Medulla oblongata (tissue), 1 donor: Measurements from ENCODE around the gene PABPC4L.
"Not testable (repeated sequence)": the region's sequence is repeated elsewhere in the genome, so short reads cannot be mapped to it uniquely, and the experiment has no call there.

Experiments used
- DNase-seq: peaks from one replicate; pipeline ENCODE4 v3.0.0-alpha.2; 2015; ENCODE audit errors: extremely low spot score

PABPC4L gene

DNA sequence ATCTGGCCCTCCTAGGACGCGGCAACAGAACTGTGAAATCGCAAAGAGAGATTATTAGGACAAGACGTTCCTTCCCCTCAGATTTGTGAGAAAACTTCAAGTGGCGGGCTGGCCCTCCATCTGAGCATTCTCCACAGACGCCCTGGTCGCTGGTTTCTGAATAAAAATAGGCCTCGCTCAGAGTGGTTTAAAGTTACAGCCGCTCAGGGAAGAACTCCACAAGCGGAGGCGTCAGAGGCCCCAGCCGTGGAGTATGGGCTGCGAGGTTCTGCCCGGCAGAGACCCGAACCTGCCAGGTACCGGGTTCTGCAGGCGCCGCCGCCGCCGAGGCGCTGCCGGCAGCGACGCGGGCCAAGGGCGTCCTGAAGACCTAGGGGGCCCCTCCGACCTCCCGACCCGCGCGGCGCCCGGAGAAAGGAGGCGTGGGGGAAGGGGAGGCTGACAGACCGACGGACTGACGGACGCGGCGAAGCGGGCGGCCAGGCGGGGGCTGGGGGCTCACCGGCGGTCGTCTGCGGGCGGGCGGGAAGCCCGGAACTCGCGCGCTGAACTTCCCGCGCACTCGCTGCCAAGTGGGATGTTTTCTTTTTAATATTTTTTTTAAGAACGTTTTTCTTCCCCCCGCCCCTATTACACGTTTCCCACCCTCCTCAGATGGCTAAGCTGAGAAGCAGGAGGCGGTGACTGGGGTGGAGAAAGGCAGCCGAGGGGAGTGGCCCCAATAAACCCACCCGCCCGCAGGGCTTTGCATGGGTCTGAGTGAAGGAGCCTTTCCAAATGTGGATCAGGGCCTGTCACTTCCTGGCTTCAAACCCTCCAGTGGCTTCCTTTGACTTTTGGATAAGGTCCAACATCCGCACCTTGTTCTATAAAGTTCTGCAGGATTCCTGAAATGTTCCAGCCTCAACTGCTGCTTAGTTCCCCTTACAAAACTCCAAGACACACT, at the start of gene PABPC4L:
Gene PABPC4L (minus strand): TSS at position 574 of the 946 bp plus-strand sequence. CDS start 770 bp downstream, outside the sequence.
- DNase-seq, result no peak

DNA sequence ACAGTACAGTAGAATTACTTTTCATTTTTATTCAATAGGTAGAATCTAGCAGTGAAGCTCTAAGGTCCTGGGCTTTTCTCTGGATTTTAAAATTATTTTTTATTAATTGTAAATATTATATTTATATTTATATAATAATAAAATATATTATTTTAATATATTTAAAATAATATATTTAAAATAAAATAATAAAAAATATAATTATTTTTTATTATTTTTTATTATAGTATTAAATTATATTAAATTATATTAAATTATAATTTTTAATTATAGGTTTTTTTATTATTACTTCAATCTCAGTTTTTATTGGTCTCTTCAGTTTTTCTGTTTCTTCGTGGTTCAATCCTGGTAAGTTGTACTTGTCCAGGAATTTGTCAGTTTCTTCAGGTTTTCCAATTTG, 49.7 kb upstream of the PABPC4L start:
- no peak for DNase-seq

DNA sequence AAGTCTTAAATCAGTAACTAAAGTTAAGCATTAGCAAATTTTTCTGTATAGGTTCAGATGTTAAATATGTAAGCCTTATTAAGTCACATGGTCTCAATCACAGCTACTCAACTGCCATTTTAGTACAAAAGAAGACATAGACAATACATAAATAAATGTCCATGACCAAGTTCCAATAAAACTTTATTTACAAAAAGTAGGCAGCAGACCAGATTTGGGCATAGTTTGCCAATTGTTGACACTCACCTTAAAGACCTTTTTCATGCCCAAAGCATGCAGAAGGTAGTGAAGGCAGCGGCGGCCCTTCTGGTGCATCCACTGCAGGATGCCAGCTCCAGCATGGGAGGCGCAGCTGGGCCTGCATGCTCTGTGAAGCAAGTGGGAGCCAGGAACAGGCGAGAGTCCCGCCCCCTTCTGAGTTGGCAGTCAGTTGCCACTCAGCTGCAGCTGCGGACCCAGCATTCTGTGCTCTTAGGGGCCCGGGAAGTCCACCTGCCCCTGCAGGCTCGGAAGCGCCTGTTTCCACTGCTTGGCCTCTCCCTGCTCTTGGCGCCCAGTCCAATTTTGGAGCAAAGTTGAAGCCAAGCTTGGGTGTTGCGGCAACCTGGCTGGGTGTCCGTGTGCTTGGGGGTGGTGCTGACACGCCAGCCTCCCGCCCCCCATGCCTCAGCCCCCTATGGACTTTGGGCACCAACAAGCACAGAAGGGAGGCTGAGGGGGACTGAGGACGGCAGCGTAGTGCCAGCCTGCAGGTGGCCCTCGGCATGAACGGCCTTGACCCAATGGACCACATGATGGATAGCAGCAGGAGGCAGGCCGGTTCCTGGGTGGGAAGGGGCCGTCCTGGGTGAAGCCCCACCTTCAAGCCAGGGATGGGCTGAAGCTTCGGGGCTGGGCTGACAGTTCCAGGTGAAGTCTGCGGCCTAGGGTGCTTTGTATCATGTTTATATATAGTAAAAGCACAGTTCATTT, 42.4 kb upstream of the PABPC4L start:
- DNase-seq, result no peak

DNA sequence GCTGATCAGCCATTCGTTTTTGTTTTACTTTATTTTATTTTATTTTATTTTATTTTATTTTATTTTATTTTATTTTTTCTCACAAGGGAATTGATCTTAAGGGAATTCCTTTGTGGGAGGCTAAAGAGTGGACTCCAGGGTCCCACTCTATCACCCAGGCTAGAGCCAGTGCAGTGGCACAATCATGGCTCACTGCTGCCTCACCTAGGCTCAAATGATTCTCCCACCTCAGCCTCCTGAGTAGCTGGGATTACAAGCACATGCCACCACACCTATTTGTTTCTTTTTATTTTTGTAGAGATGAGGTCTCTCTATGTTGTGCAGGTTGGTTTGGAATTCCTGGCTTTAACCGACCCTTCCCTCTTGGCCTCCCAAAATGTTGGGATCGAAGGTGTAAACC, 17.5 kb upstream of the PABPC4L start:
- no peak for DNase-seq

DNA sequence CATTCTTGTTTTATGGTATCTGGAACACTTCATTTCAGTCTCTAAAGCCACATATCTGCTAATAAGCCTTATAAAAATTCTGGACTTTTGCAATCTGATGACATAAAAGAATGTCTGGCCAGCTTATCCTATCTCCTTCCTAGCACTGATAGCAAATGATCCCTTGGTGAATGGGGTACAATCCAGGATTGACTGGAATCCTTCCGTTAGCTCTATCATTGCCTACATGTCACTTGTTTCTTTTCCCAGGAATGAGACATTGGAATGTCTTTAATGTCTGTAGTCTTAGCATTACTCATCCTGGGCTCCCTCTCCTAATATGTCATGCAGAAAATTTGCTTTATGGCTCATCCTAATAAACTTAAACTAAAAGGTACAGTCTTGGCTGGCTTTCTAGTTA, 14.8 kb upstream of the PABPC4L start:
- no peak for DNase-seq

DNA sequence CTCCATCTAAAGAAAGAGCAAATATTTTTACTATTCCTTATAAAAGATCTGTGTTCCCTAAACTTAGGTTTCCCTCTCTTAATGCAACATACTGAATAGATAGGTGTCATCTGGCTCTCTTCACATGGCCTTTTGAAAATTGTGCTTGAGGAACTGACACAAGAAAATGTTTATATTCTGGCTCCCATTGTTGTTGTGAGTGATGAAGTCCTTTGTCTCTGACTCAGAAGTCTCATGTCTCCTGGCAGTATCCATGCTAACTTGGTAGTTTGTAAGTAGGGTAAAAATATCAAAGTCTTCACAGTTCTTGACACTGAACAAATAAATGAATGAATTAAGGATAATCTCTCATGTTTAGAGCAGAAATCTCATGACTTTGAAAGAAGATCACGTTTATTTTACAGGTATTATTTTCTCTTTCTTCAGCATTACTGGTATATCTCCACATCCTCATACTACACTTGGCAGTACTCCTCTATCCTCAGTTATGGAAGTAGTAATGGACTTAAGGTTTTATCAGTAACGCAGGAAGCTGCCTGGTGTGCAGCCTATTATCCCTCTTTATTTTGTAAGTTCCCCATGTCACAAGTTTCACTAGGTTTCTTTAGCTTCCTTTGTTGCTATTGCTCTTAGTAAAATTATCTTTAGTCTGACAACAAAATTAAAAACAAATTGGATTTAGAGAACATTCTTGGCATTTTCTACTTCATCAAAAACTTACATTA, 14.2 kb upstream of the PABPC4L start:
- no peak for DNase-seq

DNA sequence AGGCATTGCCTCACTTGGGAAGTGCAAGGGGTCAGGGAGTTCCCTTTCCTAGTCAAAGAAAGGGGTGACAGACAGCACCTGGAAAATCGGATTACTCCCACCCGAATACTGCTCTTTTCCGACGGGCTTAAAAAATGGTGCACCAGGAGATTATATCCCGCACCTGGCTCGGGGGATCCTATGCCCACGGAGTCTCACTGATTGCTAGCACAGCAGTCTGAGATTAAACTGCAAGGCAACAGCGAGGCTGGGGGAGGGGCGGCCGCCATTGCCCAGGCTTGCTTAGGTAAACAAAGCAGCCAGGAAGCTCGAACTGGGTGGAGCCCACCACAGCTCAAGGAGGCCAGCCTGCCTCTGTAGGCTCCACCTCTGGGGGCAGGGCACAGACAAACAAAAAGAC, 6.4 kb upstream of the PABPC4L start:
- not testable (repeated sequence) for DNase-seq

DNA sequence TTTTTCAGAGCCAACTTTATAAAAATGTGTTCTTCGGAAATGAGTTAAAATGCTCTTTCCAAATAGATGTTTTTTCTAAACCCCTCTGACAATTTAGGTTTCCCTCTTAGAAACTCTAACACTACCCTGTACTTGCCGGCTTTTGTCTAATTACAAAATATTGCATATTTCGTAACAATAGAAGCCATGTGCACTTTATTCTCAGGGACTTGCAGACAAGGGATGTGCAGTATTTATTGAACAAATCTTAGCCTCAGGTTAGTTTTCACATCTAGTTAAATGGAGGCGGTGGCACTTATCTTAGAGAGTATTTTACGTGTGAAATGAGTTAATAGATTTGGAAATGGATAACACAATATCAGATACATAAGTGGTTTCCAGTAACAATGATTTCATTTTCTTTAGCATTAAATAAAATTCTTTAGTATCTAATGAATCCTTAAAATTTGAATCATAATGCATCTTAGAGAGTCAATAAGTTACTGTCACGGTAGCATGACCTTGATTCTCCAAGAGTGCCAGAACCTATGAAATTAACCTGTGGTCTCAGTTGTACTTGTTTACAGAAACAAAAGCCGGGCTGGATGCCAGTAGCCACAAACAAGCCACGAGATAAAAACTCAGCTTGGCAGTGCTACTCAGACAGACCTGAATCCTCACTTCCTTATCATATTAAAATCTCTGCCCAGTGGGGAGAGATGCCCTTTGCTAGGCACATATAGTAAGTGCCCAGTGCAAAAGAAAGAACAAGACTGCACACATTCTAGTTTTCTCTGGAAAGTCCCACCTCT, 772 bp upstream of the PABPC4L start:
- DNase-seq, result no peak

DNA sequence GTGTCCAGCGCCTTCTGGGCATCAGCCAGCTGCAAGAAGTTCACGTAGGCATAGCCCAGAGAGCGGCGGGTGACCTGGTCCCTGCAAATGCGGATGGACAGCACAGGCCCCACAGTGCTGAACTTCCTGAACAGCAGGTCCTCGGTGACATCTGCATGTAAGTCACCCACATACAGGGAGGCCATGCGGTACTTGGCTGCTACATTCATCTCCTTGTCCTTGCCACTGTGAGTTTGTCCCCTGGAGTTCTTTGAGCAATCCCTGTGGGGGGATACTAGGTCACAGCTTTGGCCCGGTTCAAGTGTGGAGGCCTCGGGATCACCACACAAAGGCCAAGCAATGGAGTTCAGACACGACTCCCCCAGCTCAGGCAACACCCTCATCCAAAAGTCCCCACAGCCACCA, 776 bp downstream of the PABPC4L start:
- no peak for DNase-seq

DNA sequence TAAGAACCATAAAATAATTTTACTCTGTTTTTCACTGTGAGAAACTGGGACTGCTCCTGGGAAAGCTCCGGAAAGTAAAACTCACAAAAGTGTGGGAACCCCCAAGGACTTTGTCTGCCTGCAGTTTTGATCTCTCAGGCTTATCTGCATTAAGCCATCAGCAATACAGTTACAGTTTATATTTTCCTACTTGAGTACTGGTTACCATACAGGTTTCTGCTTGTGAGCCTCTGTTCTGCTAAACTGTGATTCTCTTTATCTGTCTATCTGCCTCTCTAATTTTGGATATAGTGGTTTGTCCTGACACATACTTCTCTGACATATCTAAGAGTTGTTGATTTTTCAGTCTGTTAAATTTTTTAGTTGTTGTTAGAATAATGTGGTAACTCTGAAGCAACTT, 11.6 kb downstream of the PABPC4L start:
- no peak for DNase-seq

DNA sequence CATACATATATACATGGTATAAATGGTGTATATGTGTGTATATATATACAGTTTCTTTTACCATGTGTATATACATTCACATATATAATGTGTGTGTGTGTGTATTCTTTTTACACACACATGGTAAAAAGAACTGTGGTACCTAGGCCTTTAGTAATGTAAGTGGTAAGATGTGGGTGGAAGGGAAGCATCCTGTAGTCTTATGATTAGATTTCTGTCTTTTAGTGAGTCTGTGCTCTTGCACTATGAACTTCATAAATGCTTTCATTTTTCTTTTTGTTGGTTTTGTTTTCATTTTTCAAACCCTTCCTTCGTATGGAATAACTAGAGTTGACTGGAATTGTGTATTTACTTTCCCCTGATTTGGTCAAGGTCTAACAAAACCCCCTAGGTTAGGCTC, 12.1 kb downstream of the PABPC4L start:
- no peak for DNase-seq

DNA sequence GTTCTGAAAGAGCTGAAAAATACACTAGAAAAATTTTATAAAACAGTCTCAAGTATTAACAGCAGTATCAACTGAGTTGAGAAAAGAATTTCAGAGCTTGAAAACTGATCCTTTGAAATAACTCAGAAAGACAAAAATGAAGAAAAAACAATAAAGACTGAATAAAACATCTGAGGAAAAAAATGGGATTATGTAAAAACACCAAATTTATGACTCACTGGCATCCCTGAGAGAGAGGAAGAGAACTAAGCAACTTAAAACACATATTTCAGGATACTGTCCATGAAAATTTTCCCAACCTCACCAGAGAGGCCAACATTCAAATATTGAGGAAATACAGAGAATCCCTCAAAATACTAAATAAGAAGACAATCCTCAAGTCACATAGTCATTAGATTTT, 22.9 kb downstream of the PABPC4L start:
- no peak for DNase-seq

DNA sequence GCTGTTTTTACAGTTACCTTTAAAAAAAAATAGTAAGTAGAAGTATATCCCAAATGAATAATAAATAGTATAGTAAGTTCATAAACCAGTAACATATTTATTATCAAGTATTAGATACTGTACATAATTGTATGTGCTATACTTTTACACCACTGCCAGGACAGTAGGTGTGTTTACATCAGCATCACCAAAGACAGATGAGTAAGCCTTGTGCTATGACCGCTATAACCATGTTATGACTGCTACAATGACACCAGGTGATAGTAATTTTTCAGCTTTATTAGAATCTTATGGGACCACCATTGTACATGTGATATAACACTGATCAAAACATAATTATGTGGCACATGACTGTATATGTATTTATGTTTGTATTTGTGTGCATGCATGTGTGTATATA, 27.3 kb downstream of the PABPC4L start:
- no peak for DNase-seq

DNA sequence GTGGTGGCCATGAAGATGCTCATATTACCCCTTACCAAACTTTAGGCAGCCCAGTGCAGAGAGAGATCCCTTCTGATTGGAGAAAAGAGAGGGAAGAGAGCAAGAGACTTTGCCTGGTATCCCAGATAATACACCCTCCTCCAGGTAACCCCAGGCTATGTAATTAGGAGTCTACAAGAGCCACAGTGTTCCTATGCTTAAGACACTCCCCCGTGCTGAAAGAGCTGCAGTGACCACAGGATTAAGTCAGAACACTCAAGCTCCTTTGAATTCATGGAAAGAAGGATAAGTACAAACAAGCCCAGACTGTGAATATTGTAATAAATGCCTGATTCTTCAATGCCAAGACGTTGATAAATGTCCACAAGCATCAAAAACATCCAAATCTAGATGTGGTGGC, 41.4 kb downstream of the PABPC4L start:
- DNase-seq, result no peak

DNA sequence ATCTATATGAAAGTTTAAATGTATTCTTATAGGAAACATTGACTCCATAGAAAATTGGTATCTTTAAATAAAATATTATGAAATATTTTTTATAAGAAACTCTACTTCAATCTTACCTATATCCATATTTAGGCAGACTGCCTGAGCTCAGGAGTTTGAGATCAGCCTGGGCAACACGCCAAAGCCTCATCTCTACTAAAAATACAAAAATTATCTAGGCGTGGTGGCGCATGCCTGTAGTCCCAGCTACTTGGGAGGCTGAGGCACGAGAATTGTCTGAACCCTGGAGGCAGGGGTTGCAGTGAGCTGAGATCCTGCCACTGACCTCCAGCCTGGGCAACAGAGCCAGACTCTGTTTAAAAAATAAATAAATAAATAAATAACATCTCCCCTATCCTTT, 47.5 kb downstream of the PABPC4L start:
- no peak for DNase-seq

DNA sequence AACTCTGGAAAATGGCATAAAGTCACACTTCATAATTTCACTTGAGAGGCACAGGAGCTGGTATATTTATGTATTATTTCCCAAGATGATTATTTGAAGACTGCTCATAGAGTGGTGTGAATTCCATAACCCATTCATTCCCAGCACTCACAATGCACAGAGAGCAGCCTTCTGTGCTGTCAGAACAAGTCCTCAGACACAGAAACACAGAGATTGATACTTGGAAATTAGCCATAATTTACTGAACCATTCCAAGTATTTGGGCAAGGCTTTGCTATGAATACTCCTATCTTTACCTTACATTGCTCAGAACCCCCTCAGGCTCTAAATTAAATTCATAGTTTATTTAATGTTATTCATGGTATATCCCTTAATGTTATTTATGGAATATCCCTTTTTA, 53.6 kb downstream of the PABPC4L start:
- DNase-seq, result no peak
